ENCODE measurements around the gene TMEFF2.

- TF ChIP-seq CTCF (IDR thresholded peaks at IDR 0.05) (no peak), POLR2A (IDR thresholded peaks at IDR 0.05) (no peak)
Observed at GRCh38 chr2:191994749-191995148, 200.0 kb downstream of the TMEFF2 start.
